Calu3 (cell line): Measurements from ENCODE around the gene AHSA1. TPM values are rescaled to one million over a fixed set of nuclear protein-coding genes. Genes with fewer than 3 reads are reported as not detected.

Source experiments
- BruUV-seq: library from RNA; stranded (reverse); fragments of 400-500 nt; replicated peaks from 2 replicates; lab custom pipeline; 2021; lab: Mats Ljungman, UMichigan
- CTCF ChIA-PET: fragments of 300-600 bp; sonication (Branson Sonifier 250); formaldehyde crosslinking; loops from one replicate; lab custom pipeline; 2022; ENCODE audit warnings: antibody characterized with exemption; lab: Charles Lee
- DNase-seq: peaks from one replicate; pipeline ENCODE4 v3.0.0; 2022
- H3K27ac Mint-ChIP-seq: one replicate; pipeline ENCODE4 v1.8.0; 2022; ENCODE audit warnings: mixed read lengths; ENCODE audit not compliant: unreplicated experiment
- H3K27me3 Mint-ChIP-seq: one replicate; pipeline ENCODE4 v1.8.0; 2022; ENCODE audit warnings: mixed read lengths; ENCODE audit not compliant: unreplicated experiment
- H3K36me3 Mint-ChIP-seq: one replicate; pipeline ENCODE4 v1.8.0; 2022; ENCODE audit warnings: mild to moderate bottlenecking, moderate library complexity, mixed read lengths; ENCODE audit not compliant: insufficient read depth, unreplicated experiment
- H3K4me1 Mint-ChIP-seq: one replicate; pipeline ENCODE4 v1.8.0; 2022; ENCODE audit warnings: mild to moderate bottlenecking, low read depth, mixed read lengths; ENCODE audit not compliant: unreplicated experiment
- H3K4me3 Mint-ChIP-seq: one replicate; pipeline ENCODE4 v1.8.0; 2022; ENCODE audit warnings: mild to moderate bottlenecking, low read depth, moderate library complexity, mixed read lengths; ENCODE audit not compliant: unreplicated experiment
- H3K9me3 Mint-ChIP-seq: one replicate; pipeline ENCODE4 v1.8.0; 2022; ENCODE audit warnings: low read depth, mixed read lengths; ENCODE audit not compliant: unreplicated experiment
- CTCF ChIP-seq: fragments of 200-600 bp; IDR thresholded peaks from one replicate; pipeline ENCODE4 v1.8.0; 2022; ENCODE audit warnings: antibody characterized with exemption; ENCODE audit not compliant: unreplicated experiment
- intact Hi-C: fragments of 100-400 bp; cut with micrococcal nuclease; formaldehyde crosslinking; loops from one replicate; pipeline ENCODE4 v1.10.0; 2022; ENCODE audit not compliant: unreplicated experiment
- total RNA-seq: library from RNA; stranded (reverse); gene quantifications from 2 replicates; pipeline ENCODE4 v1.2.3, GENCODE V29; 2022

Gene AHSA1
- total RNA-seq, 1 experiment from 2014 or later = 287 TPM

GRCh38 chr14:77502109-77502782 is 44.4 kb downstream of the AHSA1 start:
- intact Hi-C loops = no loop called here
- peaks cover 6% of the 10 kb centered on the region for H3K36me3 Mint-ChIP-seq
- H3K27me3 Mint-ChIP-seq = peaks cover 29% of the 10 kb centered on the region
- H3K9me3 Mint-ChIP-seq = no peaks in the 10 kb centered on the region
- H3K27ac Mint-ChIP-seq = no peak overlapping the region
- DNase-seq = no peak
- TF ChIP-seq CTCF = no peak
- BruUV-seq = no TSS peak
- H3K4me3 Mint-ChIP-seq = no peak overlapping the region
- CTCF ChIA-PET = no interaction called here
- H3K4me1 Mint-ChIP-seq = no peaks in the 10 kb centered on the region

GRCh38 chr14:77503138-77503537 is 45.2 kb downstream of the AHSA1 start:
- H3K4me3 Mint-ChIP-seq = no peak overlapping the region
- no peak for TF ChIP-seq CTCF
- H3K9me3 Mint-ChIP-seq = no peaks in the 10 kb centered on the region
- intact Hi-C loops = no loop called here
- DNase-seq = no peak
- no peak overlapping the region for H3K27ac Mint-ChIP-seq
- no TSS peak for BruUV-seq
- peaks cover 6% of the 10 kb centered on the region for H3K36me3 Mint-ChIP-seq
- no peaks in the 10 kb centered on the region for H3K4me1 Mint-ChIP-seq
- peaks cover 20% of the 10 kb centered on the region for H3K27me3 Mint-ChIP-seq
- CTCF ChIA-PET = no interaction called here

DNA sequence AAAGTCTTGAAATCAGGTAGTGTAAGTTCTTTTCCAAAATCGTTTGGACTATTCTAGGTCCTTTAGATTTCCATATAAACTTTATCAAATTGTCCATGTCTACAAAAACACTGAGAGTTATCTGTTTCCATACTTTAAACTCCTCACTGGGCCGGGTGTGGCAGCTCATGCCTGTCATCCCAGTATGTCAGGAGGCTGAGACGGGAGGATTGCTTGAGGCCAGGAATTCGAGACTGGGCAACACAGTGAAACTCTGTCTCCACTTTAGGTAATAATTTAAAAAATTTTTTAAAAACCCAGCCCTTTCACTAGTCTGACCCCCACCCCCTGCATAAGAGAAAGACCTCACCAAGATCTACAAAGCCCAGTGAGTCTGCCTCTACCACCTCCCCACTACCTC is 47.1 kb downstream of the AHSA1 start:
- Mint-ChIP-seq H3K36me3 (no peaks in the 10 kb centered on the region), H3K27me3 (peaks cover 5% of the 10 kb centered on the region), H3K9me3 (no peaks in the 10 kb centered on the region), H3K27ac (no peak overlapping the region), H3K4me1 (no peaks in the 10 kb centered on the region), H3K4me3 (no peak overlapping the region)
- CTCF ChIA-PET = no interaction called here
- BruUV-seq = no TSS peak
- TF ChIP-seq CTCF = no peak
- no peak for DNase-seq
- intact Hi-C loops = no loop called here

DNA sequence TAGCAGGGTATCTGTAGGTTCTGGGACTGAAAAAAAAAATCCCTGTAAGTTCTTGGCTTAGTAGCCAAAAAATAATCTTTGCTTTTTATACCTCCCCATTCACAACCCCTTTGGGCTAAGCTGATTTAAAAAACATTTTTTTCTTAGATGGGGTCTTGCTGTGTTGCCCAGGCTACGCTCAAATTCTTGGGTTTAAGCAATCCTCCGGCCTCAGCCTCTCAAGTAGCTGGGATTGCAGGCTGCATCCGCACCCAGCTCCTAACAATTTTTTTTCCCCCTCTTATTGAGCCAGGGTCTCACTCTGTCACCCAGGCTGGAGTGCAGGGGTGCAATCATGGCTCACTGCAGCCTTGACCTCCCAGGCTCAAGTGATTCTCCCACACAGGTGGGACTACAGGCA is 49.9 kb downstream of the AHSA1 start:
- Mint-ChIP-seq H3K36me3 (no peaks in the 10 kb centered on the region), H3K9me3 (no peaks in the 10 kb centered on the region), H3K27ac (no peak overlapping the region), H3K4me1 (no peaks in the 10 kb centered on the region), H3K27me3 (no peaks in the 10 kb centered on the region), H3K4me3 (no peak overlapping the region)
- CTCF ChIA-PET = no interaction called here
- no peak for DNase-seq
- intact Hi-C loops = no loop called here
- no peak for TF ChIP-seq CTCF
- no TSS peak for BruUV-seq
